CD4-positive, alpha-beta T cell treated with Interleukin-21 for 1 hour (primary cell): ENCODE data around the gene ADGRG1.
"Not testable (repeated sequence)": the region's sequence is repeated elsewhere in the genome, so short reads cannot be mapped to it uniquely, and the experiment has no call there.

ENCODE experiments used
- DNase-seq: peaks from one replicate; pipeline ENCODE4 v3.0.0-alpha.2; 2020

The ADGRG1 gene

GRCh38 chr16:57669476-57670162 lies 41.2 kb downstream of the ADGRG1 start:
- no peak for DNase-seq

DNA sequence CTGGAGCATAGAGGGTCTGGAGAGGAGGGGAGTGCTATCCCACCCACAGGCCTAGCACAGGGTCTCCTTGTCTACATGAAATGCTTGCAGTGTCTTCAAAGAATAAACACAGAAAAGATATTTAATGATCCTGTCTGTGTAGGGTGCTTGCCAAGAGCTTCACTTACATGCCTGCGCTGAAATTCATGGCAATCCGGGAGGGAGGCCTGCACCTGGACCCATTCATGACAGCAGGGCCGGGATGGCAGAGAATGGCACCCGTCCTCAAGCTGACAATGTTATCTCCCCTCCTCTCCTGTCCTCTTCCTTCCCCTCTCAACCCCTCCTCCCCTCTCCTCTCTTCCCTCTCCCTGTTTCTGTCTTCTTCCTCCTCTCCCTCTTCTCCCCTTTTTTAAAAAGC lies 41.8 kb downstream of the ADGRG1 start:
- no peak for DNase-seq

GRCh38 chr16:57671451-57671850 lies 43.0 kb downstream of the ADGRG1 start:
- not testable (repeated sequence) for DNase-seq

DNA sequence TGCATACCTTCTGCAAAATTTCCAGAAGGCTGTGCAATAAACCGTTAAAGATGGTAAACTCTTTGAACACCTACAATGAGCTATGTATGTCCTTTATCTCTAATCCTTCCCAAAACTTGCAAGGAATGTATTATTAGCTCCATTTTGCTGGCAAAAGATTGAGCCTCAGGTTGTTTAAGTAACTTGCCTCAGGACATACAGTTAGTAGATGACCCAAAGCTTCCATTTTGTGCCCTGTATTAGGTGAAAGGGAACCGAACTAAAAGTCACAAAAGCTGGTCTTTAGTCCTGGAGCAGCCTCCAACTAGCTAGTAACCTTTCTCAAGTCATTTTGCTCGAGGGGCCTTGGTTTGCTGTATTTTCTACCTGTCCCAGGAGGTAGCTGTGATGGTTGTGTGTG lies 44.0 kb downstream of the ADGRG1 start:
- DNase-seq = no peak

GRCh38 chr16:57672824-57673223 lies 44.4 kb downstream of the ADGRG1 start:
- no peak for DNase-seq

DNA sequence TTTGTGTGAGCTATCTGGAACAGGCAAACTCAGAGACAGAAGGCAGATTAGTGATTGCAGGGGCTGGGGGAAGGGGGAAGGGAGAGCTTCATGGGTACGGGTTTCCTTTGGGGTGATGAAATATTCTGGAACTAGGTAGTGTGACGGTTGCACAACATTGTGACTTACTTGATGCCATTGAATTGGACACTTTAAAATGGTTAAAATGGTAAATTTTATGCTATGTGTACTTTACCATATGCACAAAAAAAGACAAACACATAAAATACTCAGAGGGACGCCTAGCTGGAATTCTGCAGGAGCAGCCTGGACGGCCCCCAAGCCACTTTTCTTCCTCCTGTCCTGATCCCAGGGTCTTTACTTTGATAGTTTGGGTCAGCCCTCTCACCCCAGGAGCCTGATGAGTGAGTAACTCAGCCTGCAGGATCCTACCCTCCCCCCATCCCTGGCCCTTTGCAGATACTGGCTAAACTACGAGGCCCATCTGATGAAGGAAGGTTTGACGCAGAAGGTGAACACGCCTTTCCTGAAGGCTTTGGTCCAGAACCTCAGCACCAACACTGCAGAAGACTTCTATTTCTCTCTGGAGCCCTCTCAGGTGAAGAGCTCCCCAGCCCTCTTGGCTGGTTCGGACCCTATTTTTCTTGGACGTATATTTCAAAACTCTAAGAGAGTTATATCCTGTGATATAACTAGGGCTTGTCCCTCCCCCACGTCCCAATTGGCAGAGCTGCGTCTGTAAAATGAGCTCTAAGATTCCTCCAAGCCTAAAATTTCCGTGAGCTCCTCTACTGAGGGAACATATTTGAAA lies 47.5 kb downstream of the ADGRG1 start:
- no peak for DNase-seq

DNA sequence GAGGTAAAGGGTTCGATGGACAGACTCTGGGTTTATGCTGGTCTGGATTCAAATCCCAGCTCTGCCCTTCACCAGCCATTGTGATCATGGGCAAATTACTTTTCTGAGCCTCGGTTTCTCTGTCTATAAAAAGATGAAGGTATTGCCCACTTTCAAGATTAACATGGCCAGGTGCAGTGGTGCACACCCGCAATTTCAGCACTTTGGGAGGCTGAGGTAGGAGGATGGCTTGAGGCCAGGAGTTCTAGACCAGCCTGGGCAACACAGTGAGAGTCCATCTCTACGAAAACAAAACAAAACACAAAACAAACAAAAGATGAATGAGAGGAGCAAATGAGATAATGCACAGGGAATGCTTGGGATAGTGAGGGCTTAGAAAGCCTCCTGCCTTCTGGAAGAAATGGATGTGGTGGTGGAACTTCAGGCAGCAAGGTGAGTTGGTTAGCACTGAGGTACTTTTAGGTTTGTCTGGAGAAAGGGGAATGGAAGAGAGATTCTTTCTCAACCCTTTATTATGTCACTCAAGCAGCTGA lies 48.2 kb downstream of the ADGRG1 start:
- DNase-seq = no peak

DNA sequence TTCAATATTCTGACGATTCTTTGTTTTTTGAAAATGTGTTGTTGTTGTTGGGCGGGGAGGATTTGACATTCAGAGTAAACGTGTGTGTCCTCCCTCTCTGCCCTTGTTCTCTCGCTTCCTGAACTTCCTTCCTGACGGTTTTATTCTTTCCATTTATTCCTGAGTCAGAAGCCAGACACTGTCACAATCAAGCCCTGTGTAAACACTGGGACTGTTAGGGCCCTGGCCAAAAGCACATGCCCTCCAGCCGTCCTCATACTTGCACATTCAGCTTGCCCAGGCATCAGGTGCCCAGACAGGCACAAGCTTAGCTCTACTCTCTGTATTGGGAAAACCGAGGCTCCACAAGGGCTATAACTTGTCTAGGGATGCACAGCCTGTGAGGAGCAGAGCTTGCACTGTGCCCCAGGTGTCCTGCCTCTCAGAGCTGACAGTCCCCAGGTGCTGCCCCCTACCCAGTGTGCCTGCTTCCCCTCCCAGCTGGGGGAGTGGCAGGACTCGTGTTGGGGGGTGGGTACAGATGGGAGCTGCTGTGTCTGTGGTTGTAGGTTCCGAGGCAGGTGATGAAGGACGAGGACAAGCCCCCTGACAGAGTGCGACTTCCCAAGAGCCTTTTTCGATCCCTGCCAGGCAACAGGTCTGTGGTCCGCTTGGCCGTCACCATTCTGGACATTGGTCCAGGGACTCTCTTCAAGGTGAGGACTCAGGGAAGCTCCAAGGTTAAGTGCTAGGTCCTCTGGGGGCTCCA lies 49.4 kb downstream of the ADGRG1 start:
- no peak for DNase-seq

DNA sequence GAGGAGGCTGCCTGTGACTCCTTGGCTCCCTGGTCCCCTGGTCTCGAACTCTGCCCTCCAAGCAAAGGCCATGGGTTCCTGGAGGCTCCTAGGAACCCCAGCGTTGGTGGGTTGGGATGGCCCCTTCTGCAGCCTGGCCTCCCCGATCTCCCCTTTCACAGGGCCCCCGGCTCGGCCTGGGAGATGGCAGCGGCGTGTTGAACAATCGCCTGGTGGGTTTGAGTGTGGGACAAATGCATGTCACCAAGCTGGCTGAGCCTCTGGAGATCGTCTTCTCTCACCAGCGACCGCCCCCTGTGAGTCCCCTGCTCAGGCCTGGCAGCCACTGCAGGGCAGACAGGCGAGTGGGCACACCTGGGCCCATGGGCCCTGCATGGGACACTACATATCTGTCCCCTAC lies 50.6 kb downstream of the ADGRG1 start:
- DNase-seq = no peak

DNA sequence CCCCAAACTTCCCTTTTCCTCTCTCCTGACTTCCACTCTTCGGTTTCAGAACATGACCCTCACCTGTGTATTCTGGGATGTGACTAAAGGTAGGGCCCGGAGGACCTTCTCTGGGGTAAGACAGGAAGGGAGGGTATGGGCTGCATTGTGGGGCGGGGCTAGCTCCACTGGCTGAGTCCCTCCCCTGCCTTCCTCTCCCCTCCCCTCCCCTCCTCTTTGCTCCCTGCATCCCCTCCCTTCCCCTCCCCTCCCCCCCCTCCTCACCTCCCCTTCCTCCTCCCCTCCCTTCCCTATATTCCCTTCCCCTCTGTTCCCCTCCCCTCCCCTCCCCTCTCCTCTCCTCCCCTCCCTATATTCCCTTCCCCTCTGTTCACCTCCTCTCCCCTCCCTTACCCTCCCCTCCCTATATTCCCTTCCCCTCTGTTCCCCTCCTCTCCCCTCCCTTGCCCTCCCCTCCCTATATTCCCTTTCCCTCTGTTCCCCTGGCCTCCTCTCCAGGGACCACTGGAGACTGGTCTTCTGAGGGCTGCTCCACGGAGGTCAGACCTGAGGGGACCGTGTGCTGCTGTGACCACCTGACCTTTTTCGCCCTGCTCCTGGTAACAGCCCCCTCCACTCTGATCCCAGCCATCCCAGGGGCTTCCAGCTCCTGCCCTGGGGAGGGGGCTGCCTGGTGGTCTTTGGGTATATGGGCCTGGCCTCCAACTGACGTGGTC lies 51.5 kb downstream of the ADGRG1 start:
- DNase-seq = no peak

DNA sequence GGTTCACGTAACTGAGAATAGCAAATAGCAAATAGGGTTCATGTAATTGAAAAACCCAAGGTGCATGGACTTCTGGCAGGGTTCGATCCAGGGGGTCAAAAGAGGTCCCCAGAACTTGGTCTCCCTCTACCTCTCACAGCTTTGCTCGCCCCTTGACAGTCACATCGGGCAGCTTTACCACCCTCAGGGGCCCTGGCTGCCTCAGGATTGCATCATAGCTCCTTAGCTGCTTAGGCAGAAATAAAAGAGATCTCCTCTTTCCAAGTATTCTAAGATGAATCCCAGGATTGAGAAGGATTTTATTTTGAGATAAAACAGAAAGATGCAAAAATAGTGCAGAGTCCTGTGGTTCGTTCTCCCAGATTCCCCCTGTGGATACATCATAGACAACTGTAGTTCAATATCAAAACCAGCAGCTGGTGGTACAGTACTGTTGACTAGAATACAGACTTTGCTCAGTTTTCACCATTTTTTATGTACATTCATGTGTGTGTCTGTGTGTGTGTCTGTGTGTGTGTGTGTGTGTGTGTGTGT lies 52.5 kb downstream of the ADGRG1 start:
- DNase-seq = no peak

GRCh38 chr16:57681950-57682728 lies 53.7 kb downstream of the ADGRG1 start:
- DNase-seq = no peak

DNA sequence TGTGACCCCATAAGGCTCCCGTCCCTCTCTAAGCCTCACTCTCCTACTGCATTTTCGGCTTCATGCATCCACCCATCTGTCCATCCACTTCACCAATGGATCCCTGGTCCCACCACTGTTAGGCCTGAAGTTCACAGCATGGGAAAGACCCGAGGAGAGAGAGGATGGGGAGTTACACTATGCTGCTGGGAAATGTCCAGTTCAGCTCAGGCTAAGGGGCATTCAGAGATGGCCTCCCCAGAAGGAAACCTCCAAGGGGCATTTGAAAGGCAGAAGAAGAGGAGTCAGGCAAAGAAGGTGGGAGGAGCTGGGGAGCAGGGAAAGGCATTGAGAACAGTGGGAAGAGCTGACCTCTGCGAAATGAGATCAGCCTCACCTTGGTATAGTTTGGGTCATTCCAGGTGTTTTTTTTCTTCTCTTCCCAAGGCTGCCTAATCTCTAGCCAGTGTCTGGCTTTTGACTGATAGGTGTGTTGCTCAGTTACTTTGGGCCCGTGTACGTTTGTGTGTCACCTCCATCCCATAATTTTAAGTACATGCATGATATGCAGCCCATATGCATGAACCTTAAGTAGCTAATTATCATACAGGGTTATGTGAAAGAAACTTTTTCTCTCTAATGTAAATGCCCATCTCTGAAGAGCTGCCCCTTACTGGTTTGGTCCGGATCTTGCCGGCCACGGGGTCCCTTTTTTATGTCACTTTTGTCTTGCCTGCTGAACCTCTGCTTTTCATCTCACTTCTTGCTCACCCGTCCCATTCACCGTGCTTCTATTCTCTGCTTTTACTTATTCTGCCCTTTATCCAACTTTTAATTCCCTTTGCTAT lies 54.6 kb downstream of the ADGRG1 start:
- no peak for DNase-seq

DNA sequence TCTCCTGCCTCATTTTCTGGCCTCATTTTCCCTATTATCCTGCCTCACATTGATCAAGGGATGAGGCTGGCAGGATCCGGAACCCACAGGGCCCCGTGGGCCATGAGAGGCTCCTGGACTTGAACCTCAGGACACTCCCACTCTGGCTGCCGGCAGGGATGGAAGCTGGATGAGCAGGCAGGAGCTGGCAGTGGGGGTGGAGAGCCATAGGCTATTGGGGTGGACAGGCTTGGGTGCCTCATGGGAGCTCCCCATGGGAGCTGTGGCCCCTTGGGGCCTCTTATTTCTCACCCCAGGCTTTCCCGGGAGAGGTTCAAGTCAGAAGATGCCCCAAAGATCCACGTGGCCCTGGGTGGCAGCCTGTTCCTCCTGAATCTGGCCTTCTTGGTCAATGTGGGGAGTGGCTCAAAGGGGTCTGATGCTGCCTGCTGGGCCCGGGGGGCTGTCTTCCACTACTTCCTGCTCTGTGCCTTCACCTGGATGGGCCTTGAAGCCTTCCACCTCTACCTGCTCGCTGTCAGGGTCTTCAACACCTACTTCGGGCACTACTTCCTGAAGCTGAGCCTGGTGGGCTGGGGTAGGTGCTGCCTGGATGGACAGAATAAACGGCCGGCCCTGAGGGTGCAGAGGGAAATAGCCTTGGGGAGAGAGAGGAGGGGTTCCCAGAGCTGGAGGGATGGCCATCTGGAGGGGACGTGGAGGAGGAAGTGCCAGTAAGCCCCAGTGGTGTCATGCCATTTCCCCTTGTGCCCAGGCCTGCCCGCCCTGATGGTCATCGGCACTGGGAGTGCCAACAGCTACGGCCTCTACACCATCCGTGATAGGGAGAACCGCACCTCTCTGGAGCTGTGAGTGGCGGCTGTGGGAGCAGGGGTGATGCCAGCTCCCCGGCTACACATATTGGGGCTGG lies 55.5 kb downstream of the ADGRG1 start:
- DNase-seq = no peak

DNA sequence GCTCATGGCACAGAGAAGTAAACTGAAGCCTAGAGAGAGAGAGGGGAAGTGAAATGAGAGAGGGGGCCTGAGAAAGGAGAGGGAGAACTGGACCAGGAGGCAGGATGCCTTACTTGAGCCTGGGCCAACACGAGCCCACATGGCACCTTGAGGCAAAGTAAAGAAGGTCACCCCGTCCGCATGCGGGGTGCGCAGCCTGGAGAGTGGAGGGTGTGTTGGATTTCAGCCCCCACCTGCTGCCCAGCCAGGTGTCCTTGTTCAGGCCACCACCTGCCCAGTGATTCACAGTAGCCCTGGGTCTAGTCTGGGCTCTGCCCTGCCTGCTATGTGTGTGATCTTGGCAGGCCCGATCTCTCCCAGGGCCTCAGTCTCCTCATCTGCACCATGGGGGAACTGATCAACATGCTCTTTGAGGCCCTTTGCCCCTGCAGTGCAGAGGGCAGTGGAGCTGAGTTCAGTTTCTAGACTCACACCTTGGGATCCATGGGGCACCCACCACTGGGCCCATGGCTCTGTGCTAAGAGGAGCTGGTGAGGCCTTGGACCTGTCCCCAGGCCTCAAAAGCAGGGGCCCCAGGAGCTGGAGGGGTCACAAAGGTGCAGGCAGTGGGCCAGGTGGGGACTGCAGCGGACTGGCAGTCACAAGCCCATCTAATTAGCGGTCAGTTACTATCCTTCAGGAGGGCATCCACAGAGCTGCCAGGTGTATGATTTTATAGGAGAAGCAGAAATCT lies 56.4 kb downstream of the ADGRG1 start:
- no peak for DNase-seq

GRCh38 chr16:57685633-57686032 lies 57.2 kb downstream of the ADGRG1 start:
- no peak for DNase-seq

GRCh38 chr16:57686577-57686976 lies 58.1 kb downstream of the ADGRG1 start:
- DNase-seq = no peak

DNA sequence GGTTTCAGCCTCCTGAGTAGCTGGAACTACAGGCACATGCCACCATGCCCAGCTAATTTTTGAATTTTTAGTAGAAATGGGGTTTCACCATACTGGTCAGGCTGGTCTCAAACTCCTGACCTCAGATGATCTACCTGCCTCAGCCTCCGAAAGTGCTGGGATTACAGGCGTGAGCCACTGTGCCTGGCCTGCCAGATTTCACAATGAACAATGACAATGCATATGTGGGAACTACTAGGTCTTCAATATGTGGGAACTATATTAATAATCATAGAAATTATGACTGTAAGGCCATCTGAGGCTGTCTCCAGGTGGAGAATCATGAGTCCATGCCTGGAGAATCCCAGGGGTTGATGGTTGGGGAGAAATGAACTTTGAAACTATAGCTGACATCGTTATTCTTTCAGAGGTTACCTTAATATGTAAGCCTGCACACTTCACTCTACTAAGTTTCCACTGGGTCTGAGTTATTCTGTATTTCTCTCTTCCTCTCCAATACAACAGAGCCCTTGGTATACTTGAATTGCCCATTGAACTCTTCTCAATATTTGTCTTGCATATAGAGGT lies 59.0 kb downstream of the ADGRG1 start:
- no peak for DNase-seq
